Stimulated activated CD4-positive, alpha-beta T cell treated with anti-CD3 and anti-CD28 coated beads, Interleukin-2, amount 100 ng/mL, for 4 hours (primary cell): ENCODE data around the gene IMMP2L.
"Not testable (repeated sequence)": the region's sequence is repeated elsewhere in the genome, so short reads cannot be mapped to it uniquely, and the experiment has no call there.

Experiments
- DNase-seq: peaks from one replicate; pipeline ENCODE4 v3.0.0-alpha.2; 2020; ENCODE audit warnings: low read depth

IMMP2L gene

DNA sequence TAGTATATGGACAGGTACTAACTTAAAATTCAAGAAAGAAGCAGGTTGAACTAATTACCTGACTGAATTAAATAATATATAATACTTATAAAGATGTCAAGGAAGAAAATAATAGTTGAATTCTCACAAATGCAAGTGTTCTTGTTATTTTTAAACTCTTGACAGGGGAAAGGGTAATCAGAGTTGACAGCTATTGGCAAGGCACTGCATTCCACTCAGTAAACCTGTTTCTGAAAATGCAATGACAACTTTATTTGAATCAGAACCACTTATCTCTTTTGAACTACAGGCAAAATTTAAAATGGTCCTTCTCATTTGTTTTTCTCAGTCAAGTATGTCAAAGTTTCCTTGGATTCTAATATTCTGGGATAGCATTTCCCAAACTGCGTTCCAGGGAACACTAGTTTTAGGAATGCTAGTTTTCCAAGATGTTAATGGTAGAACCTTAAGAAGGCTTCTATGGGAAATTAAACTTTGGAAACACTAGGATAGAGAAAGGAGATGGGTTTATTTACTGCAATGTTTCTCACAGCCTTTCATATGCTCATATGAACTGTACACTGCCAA is 575.1 kb downstream of the IMMP2L start:
- no peak for DNase-seq

DNA sequence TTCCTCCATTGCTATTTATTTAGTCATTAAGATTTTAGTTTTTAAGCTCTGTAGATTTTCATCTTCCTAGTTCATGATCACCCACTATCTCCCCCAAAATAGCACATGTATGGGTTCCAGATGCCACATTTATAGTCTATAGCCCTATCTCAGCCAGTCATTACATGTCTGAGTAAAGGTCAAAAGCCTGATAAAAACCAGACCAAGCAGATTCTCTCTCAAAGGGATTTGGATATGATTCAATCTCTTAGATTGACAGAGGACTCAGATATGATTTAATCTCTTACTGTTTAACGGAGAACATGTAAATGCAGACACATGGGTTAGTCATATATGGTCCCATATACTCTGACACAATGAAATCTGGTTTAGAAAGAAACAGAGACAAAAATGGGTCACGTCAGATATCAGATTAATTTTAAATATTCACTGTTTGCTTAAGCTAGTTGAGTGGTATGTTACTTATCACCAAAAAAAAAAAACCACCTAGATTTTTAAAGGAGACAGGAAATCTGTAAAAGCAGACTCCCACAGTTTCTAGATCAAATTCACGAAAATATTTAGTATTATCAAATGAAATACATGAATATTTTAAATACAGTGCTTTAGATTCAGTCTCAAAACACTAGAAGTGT is 578.4 kb downstream of the IMMP2L start:
- no peak for DNase-seq

DNA sequence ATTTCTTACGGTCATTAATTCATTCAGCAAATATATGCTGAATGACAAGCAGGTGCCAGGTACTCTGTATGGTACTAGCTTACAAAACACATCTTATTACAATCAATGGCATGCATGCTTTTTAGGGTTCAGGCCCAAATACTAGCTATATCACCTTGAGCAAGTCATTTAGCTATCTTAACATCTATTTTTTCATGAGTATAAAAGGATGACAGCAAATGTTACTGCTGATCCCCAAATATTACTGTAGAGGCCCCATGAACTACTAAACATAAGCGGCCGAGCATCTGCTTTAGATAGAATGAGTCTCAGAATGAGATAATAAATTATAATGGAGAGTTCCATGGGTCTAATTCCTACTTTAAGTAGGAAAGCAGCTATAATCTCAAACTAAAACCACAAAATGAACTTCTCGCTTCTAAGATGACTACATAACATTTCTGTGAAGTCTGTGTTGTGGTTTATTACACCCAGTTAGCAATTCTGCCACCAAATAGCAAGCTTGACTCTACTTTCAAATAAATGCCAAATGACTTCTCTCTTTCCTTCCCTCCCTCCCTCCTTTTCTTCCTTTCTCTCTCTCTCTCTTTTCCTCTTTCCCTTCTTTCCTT is 585.1 kb downstream of the IMMP2L start:
- no peak for DNase-seq

- no peak for DNase-seq
These were observed 586.8 kb downstream of the IMMP2L start for GRCh38 chr7:110975486-110975885.

GRCh38 chr7:110974441-110974840 is 587.9 kb downstream of the IMMP2L start:
- no peak for DNase-seq

DNA sequence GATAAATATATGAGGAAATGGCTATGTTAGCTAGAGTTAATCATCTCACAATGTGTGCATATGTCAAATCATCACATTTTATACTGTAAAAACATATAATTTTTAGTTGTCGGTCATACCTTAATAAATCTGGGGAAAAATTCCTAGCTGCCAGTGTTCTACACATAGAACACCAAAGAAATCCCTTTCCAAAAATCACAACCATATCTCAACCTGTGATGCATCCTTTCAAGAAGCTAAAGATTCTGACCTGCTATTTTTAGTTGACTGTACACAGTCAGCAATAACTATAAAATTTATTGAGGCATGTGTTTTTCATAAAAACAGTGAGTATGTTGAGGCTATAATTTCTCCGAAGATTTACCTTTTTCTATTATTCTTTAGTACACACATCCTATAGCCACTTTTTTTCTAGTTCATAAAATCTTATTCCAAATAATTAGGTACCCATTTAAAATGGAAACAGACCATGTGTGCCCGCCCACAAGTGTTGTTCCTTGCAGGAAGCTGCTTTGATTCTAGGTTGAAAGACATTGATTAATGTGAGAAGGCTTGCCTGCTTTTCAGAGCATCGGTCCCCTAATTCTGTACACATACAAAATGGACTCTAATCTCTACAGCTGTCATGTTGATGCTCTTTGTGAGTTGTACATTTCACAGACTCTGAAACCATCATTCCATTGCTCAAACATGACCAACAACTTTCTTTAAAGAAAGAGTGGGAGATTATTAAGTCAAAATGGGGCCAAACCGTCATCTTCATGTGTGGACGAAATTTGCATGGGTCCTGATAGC is 588.9 kb downstream of the IMMP2L start:
- no peak for DNase-seq

DNA sequence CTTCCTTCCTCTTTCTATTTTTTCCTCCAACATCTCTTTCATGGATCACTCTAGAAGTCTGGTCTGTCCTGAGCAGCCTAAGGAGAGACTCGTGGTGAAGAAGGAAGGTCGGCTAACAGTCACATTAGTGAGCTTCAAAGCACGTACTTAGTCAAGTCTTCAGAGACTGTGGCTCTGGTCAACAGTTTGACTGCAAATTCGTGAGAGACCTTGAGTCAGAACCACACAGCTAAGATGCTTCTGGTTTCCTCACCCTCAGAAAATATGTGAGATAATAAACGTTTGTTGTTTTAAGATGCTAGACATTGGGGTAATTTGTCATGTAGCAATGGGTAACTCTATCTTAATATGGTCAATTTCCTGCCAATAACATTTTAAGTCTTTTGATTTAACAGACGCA is 597.5 kb downstream of the IMMP2L start:
- DNase-seq = no peak

DNA sequence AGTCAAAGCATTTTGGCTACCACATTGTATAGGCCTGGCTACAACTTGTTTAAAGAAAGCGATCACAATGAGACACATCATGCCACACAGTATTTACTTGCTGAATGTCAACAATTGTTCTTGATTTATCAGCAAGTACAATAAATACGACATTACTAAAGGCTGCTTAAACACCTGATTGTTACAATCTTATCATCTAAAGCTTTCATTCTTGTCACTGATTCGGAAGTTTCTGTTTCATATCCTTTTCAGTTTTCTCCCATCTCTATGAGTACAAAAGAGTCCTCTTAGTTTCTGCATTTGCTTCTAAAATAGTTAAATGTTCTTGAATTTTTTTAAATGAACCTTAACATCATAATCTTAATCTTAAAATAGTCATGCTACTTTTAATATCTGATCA is 599.5 kb downstream of the IMMP2L start:
- DNase-seq = no peak

GRCh38 chr7:110962374-110962773 is 599.9 kb downstream of the IMMP2L start:
- DNase-seq = no peak

- DNase-seq = no peak
These were observed 601.5 kb downstream of the IMMP2L start for GRCh38 chr7:110960811-110961210.

GRCh38 chr7:110948280-110948679 is 614.0 kb downstream of the IMMP2L start:
- no peak for DNase-seq

DNA sequence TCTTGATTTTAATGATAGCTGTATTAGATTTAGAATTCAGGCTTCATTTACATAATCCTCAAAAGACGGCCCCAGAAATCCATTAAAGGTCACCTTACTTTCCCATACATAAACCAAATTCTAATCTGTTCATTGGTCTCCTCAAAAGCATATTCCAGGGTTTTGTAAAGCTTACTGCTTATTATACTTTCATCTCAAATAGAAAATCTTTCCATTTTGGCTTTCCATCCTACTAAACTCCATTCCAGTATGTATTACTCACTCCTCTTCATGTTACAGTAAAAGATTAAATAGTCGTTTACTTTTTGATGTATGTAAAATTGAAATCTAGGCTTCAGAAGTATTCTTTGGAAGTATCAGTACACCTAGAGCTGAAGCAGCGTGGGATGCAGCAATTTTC is 614.9 kb downstream of the IMMP2L start:
- DNase-seq = no peak

DNA sequence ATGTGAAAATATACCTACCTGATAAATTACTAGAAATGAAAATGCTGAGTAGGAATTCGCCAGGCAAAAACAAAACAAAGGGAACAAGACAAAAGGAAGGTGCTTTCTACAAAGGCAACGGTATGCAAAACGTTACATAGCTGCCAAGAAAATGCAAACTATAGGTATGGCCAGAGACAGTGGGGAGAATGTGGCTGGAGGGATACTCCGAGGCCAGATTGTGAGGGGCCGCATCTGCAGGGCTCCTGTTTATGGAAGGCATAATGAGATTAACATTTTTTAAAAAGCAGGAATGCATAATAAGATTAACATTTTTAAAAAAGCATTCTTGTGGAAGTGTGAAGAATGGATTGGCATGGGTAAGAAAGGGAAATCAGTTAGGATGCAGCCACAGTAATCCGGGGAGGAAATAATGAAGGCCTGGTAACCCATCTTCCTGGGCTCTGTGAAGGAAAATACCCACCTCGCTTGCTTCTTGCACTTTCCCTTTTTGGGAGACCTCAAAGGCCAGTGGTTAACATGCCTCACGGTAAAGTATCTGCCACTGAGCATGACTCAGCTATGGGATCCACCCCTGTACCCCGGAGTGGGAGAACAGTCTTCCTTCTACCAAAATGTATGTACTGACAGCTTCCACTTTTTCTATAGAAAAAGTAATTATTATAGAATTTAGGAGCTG is 617.2 kb downstream of the IMMP2L start:
- DNase-seq = no peak

DNA sequence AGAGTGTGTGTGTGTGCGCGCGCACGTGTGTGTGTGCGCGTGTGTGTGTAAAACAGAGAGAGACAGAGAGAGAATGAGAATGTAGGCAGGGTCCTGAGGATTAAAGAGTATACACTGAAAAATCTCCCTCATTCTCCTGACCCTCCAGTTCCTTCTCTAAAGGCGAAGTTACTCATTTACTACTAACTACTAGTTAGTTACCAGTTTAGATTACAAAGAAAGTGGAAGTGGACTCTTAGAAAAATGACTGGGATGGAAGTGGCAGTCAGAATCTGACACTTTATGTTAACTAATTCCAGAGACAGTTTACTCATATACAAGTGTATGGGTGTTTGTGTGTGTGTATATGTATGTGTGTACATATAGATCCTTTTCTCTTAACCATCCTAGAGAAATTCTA is 617.8 kb downstream of the IMMP2L start:
- DNase-seq = no peak

GRCh38 chr7:110943701-110944345 is 618.5 kb downstream of the IMMP2L start:
- no peak for DNase-seq

DNA sequence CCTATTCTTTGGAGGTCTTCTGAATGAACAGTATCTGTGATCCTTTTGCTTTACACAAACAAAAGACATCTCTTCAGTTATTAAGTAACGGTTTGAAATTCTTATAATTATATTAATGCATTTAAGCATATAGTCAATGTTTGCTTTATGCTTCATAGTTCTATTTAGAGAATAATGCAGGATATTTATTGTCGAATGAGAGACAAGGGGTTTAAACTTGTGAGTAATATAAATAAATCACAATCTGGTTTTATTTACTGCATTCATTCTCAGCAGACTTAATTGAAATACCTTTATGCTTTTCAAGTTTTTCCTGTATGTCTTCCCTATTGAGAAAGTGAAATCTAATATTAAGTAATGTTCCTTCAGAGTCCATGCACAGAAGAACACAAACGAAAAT is 620.9 kb downstream of the IMMP2L start:
- no peak for DNase-seq

DNA sequence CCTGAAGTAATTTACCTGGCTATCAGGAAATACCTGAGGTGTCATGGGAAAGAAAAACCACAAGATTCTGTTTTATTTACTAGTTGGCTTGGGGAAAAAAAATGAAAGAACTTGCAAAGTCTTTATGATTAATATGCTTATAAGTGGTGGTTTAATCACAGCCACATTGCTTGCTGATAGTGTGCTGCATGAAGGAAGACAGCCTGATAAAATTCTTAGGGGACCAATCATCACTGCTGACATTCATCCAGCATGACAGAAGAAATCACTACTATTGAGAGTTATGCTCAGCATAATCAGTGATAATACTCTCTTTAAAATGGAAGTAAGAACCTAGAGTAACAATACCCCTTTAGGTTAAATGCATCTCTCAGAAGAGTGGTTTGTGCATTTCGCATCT is 621.5 kb downstream of the IMMP2L start:
- no peak for DNase-seq

- DNase-seq = no peak
These were observed 624.1 kb downstream of the IMMP2L start for GRCh38 chr7:110938165-110938564.

- DNase-seq = not testable (repeated sequence)
These were observed 625.6 kb downstream of the IMMP2L start for GRCh38 chr7:110936665-110937064.

GRCh38 chr7:110929480-110930249 is 632.6 kb downstream of the IMMP2L start:
- DNase-seq = no peak

DNA sequence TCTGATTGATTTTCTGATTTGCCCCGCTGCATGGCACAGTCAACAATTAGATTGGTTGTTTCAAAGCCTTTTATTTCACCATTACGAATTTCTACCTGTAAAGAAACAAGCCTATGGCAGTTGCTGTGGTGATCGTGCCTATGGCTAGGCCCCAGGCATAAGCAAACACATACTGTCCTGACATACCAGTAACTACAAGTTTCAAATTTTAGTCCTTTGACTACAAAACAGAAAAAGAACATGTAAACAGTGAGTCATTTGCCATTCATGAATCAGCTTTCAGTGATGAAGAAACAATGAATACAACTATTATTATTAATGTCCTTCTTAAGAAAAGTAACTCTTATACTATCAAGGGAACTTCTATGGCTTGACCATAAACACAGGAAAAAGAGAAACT is 639.4 kb downstream of the IMMP2L start:
- DNase-seq = no peak
